ENCODE measurements around the gene SCGB1A1. TPM values are rescaled to one million over a fixed set of nuclear protein-coding genes. Genes with fewer than 3 reads are reported as not detected.

SCGB1A1 gene, protein sequence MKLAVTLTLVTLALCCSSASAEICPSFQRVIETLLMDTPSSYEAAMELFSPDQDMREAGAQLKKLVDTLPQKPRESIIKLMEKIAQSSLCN
- polyA plus RNA-seq (not detected in 2 replicates), polyA minus RNA-seq (not detected in 2 replicates)

DNA sequence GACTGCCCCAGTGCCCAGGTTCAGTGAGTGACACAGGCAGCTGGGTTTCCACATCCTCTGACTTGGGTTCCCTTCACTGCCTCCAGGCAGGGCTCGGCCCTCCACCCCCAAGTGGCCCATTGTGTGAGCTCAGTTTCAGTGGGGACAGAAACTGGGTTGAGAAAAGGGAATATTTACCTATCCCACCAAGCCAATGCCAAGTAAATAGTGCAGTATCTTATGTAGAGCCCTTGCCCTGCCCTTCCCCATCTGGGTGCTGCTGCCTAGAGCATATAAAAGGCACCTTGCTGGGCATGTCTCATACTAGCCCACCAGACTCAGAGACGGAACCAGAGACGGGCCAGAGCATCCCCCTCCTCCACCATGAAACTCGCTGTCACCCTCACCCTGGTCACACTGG lies at the start of gene SCGB1A1:
Gene SCGB1A1, plus strand, starts transcription at position 301 of the 400 bp plus-strand sequence. Its CDS starts 63 bp downstream, at position 364.
- no peak within 1 kb of the TSS for H3K4me2 ChIP-seq (ENCODE audit: low read length)
- no peaks in the 10 kb centered on the region for H3K27me3 ChIP-seq (ENCODE audit: insufficient read depth, low read depth, low read length)
- H3F3A ChIP-seq (ENCODE audit: insufficient read depth, low read length, poor library complexity, severe bottlenecking): no peaks in the 10 kb centered on the region
- no peaks in the 10 kb centered on the region for H3K9me3 ChIP-seq (ENCODE audit: low read length)
- no peak within 1 kb of the TSS for H3K9ac ChIP-seq (ENCODE audit: low read length)
- no peaks in the 10 kb centered on the region for H4K20me1 ChIP-seq (ENCODE audit: insufficient read depth)
- no peaks in the 10 kb centered on the region for H3K36me3 ChIP-seq (ENCODE audit: insufficient read depth, low read length)
- H2AFZ ChIP-seq (ENCODE audit: low read depth, low read length): no peak within 1 kb of the TSS
- TF ChIP-seq TAF1 (IDR thresholded peaks at IDR 0.05; ENCODE audit: low read depth): no peak
- TF ChIP-seq, protein P1, sequence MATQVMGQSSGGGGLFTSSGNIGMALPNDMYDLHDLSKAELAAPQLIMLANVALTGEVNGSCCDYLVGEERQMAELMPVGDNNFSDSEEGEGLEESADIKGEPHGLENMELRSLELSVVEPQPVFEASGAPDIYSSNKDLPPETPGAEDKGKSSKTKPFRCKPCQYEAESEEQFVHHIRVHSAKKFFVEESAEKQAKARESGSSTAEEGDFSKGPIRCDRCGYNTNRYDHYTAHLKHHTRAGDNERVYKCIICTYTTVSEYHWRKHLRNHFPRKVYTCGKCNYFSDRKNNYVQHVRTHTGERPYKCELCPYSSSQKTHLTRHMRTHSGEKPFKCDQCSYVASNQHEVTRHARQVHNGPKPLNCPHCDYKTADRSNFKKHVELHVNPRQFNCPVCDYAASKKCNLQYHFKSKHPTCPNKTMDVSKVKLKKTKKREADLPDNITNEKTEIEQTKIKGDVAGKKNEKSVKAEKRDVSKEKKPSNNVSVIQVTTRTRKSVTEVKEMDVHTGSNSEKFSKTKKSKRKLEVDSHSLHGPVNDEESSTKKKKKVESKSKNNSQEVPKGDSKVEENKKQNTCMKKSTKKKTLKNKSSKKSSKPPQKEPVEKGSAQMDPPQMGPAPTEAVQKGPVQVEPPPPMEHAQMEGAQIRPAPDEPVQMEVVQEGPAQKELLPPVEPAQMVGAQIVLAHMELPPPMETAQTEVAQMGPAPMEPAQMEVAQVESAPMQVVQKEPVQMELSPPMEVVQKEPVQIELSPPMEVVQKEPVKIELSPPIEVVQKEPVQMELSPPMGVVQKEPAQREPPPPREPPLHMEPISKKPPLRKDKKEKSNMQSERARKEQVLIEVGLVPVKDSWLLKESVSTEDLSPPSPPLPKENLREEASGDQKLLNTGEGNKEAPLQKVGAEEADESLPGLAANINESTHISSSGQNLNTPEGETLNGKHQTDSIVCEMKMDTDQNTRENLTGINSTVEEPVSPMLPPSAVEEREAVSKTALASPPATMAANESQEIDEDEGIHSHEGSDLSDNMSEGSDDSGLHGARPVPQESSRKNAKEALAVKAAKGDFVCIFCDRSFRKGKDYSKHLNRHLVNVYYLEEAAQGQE (IDR thresholded peaks at IDR 0.05; ENCODE audit: borderline replicate concordance): no peak
- H3K27ac ChIP-seq (ENCODE audit: low read length): no peak within 1 kb of the TSS
- no peak within 1 kb of the TSS for H3K4me3 ChIP-seq (ENCODE audit: low read length)
- H3K79me2 ChIP-seq (replicated peaks; ENCODE audit: insufficient read depth, low read length): no peaks in the 10 kb centered on the region
- no peaks in the 10 kb centered on the region for H3K9me2 ChIP-seq (ENCODE audit: insufficient read depth, low read length)

DNA sequence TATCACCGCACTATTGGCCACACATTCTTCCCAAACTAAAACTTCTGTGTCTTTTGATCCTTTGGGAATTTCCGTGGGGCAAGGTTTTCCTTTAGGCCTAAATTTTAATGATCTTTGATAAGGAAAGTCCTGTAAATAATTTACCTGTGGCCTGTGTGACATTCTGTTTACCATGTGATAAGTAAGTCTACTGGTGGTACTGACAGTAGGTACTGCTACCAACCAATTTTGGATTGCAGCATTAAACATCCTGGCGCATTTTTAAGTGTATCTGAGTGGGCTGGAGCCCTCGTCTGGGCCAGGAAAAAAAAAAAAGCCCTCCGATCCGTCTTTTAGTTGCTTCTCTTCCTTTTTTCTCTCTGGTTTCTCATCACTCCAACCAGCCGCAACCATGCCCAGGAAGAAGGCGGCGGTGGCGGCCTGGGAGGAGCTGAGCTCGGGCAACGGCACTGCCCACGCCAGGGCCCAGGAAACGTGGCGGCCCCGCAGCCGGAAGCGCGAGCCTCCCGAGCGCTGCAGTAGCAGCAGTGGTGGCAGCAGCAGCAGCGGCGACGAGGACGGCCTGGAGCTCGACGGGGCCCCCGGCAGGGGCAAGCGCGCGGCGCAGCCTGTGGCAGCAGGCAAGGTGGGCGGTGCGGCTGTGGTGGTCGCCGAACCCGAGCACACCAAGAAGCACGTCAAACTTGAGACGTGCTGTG lies 47.9 kb upstream of the SCGB1A1 start:
- Histone ChIP-seq H3K4me2 (ENCODE audit: low read length) (no peak overlapping the region), H3K9me3 (ENCODE audit: low read length) (no peaks in the 10 kb centered on the region), H4K20me1 (ENCODE audit: insufficient read depth) (no peaks in the 10 kb centered on the region), H3K9ac (ENCODE audit: low read length) (no peak overlapping the region), H3K27ac (ENCODE audit: low read length) (no peak overlapping the region), H3K36me3 (ENCODE audit: insufficient read depth, low read length) (no peaks in the 10 kb centered on the region), H3K9me2 (ENCODE audit: insufficient read depth, low read length) (no peaks in the 10 kb centered on the region), H3K79me2 (replicated peaks; ENCODE audit: insufficient read depth, low read length) (no peaks in the 10 kb centered on the region), H3K4me3 (ENCODE audit: low read length) (no peak overlapping the region), H3K27me3 (ENCODE audit: insufficient read depth, low read depth, low read length) (no peaks in the 10 kb centered on the region), H3F3A (ENCODE audit: insufficient read depth, low read length, poor library complexity, severe bottlenecking) (no peaks in the 10 kb centered on the region), H2AFZ (ENCODE audit: low read depth, low read length) (no peak overlapping the region)
- no peak for TF ChIP-seq POLR2AphosphoS5 (IDR thresholded peaks at IDR 0.05)
- TF ChIP-seq, protein P2, sequence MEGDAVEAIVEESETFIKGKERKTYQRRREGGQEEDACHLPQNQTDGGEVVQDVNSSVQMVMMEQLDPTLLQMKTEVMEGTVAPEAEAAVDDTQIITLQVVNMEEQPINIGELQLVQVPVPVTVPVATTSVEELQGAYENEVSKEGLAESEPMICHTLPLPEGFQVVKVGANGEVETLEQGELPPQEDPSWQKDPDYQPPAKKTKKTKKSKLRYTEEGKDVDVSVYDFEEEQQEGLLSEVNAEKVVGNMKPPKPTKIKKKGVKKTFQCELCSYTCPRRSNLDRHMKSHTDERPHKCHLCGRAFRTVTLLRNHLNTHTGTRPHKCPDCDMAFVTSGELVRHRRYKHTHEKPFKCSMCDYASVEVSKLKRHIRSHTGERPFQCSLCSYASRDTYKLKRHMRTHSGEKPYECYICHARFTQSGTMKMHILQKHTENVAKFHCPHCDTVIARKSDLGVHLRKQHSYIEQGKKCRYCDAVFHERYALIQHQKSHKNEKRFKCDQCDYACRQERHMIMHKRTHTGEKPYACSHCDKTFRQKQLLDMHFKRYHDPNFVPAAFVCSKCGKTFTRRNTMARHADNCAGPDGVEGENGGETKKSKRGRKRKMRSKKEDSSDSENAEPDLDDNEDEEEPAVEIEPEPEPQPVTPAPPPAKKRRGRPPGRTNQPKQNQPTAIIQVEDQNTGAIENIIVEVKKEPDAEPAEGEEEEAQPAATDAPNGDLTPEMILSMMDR (IDR thresholded peaks at IDR 0.05; ENCODE audit: poor library complexity, severe bottlenecking): no peak
- no peak for TF ChIP-seq TAF1 (IDR thresholded peaks at IDR 0.05; ENCODE audit: low read depth)
- no peak for TF ChIP-seq RAD21 (conservative IDR thresholded peaks at IDR 0.05)
- TF ChIP-seq MXI1 (conservative IDR thresholded peaks at IDR 0.05; ENCODE audit: poor library complexity, severe bottlenecking): no peak
- TF ChIP-seq, protein P1 (IDR thresholded peaks at IDR 0.05; ENCODE audit: borderline replicate concordance): no peak
- TF ChIP-seq EZH2 (IDR thresholded peaks at IDR 0.05; ENCODE audit: borderline replicate concordance, insufficient read depth, low read length, poor library complexity, severe bottlenecking): no peak
- TF ChIP-seq SMC3 (conservative IDR thresholded peaks at IDR 0.05; ENCODE audit: poor library complexity): no peak
- no peak for TF ChIP-seq EP300 (conservative IDR thresholded peaks at IDR 0.05; ENCODE audit: poor library complexity, severe bottlenecking)

All from neural cell (in vitro differentiated cells).